Measurements from ENCODE around the gene CPE.

The CPE gene

GRCh38 chr4:165393051-165393450 is 14.2 kb downstream of the CPE start:
- Histone ChIP-seq H3K4me2 (ENCODE audit: low read length) (no peak overlapping the region), H3F3A (ENCODE audit: control insufficient read depth, insufficient read depth) (no peaks in the 10 kb centered on the region), H3K27ac (ENCODE audit: low read depth, low read length) (no peak overlapping the region), H3K9me3 (ENCODE audit: control insufficient read depth, insufficient read depth, low read length) (no peaks in the 10 kb centered on the region), H4K20me1 (ENCODE audit: control insufficient read depth, insufficient read depth, low read depth, low read length) (no peaks in the 10 kb centered on the region), H3K4me1 (ENCODE audit: control insufficient read depth, low read length) (no peaks in the 10 kb centered on the region), H3K4me3 (ENCODE audit: low read length) (no peak overlapping the region), H3K79me2 (ENCODE audit: control insufficient read depth, low read length) (no peaks in the 10 kb centered on the region), H3K9me2 (replicated peaks; ENCODE audit: control insufficient read depth, low read length) (no peaks in the 10 kb centered on the region), H3K36me3 (ENCODE audit: control insufficient read depth, low read length) (no peaks in the 10 kb centered on the region), H3K27me3 (ENCODE audit: control insufficient read depth, low read length) (peaks cover 2% of the 10 kb centered on the region; the same call in 1 of the 2 replicates)
- TF ChIP-seq EZH2phosphoT487 (IDR thresholded peaks at IDR 0.05; ENCODE audit: borderline replicate concordance, low read length): no peak
- TF ChIP-seq CTCF (IDR thresholded peaks at IDR 0.05; ENCODE audit: low read depth, low read length, poor library complexity, severe bottlenecking): no peak

GRCh38 chr4:165393704-165394103 is 14.9 kb downstream of the CPE start:
- Histone ChIP-seq H3K79me2 (ENCODE audit: control insufficient read depth, low read length) (no peaks in the 10 kb centered on the region), H3K9me3 (ENCODE audit: control insufficient read depth, insufficient read depth, low read length) (no peaks in the 10 kb centered on the region), H3K27me3 (ENCODE audit: control insufficient read depth, low read length) (peaks cover 2% of the 10 kb centered on the region; the same call in 1 of the 2 replicates), H4K20me1 (ENCODE audit: control insufficient read depth, insufficient read depth, low read depth, low read length) (no peaks in the 10 kb centered on the region), H3K27ac (ENCODE audit: low read depth, low read length) (no peak overlapping the region), H3K9me2 (replicated peaks; ENCODE audit: control insufficient read depth, low read length) (no peaks in the 10 kb centered on the region), H3K4me2 (ENCODE audit: low read length) (no peak overlapping the region), H3K4me3 (ENCODE audit: low read length) (no peak overlapping the region), H3K4me1 (ENCODE audit: control insufficient read depth, low read length) (no peaks in the 10 kb centered on the region), H3F3A (ENCODE audit: control insufficient read depth, insufficient read depth) (no peaks in the 10 kb centered on the region), H3K36me3 (ENCODE audit: control insufficient read depth, low read length) (no peaks in the 10 kb centered on the region)
- TF ChIP-seq EZH2phosphoT487 (IDR thresholded peaks at IDR 0.05; ENCODE audit: borderline replicate concordance, low read length) (no peak), CTCF (IDR thresholded peaks at IDR 0.05; ENCODE audit: low read depth, low read length, poor library complexity, severe bottlenecking) (no peak)

GRCh38 chr4:165394275-165394674 is 15.5 kb downstream of the CPE start:
- Histone ChIP-seq H3K4me1 (ENCODE audit: control insufficient read depth, low read length) (no peaks in the 10 kb centered on the region), H3K36me3 (ENCODE audit: control insufficient read depth, low read length) (no peaks in the 10 kb centered on the region), H3K79me2 (ENCODE audit: control insufficient read depth, low read length) (no peaks in the 10 kb centered on the region), H3F3A (ENCODE audit: control insufficient read depth, insufficient read depth) (no peaks in the 10 kb centered on the region), H3K27ac (ENCODE audit: low read depth, low read length) (no peak overlapping the region), H4K20me1 (ENCODE audit: control insufficient read depth, insufficient read depth, low read depth, low read length) (no peaks in the 10 kb centered on the region), H3K27me3 (ENCODE audit: control insufficient read depth, low read length) (peaks cover 2% of the 10 kb centered on the region; the same call in 1 of the 2 replicates), H3K4me2 (ENCODE audit: low read length) (no peak overlapping the region), H3K9me2 (replicated peaks; ENCODE audit: control insufficient read depth, low read length) (no peaks in the 10 kb centered on the region), H3K4me3 (ENCODE audit: low read length) (no peak overlapping the region), H3K9me3 (ENCODE audit: control insufficient read depth, insufficient read depth, low read length) (no peaks in the 10 kb centered on the region)
- no peak for TF ChIP-seq CTCF (IDR thresholded peaks at IDR 0.05; ENCODE audit: low read depth, low read length, poor library complexity, severe bottlenecking)
- TF ChIP-seq EZH2phosphoT487 (IDR thresholded peaks at IDR 0.05; ENCODE audit: borderline replicate concordance, low read length): no peak
